Measurements from ENCODE around the gene FOXO3. TPM values are rescaled to one million over a fixed set of nuclear protein-coding genes. Genes with fewer than 3 reads are reported as not detected.

FOXO3 gene
- total and polyA plus RNA-seq, 2 donors from 2014 or later, result 9.4 to 76.1 TPM

DNA sequence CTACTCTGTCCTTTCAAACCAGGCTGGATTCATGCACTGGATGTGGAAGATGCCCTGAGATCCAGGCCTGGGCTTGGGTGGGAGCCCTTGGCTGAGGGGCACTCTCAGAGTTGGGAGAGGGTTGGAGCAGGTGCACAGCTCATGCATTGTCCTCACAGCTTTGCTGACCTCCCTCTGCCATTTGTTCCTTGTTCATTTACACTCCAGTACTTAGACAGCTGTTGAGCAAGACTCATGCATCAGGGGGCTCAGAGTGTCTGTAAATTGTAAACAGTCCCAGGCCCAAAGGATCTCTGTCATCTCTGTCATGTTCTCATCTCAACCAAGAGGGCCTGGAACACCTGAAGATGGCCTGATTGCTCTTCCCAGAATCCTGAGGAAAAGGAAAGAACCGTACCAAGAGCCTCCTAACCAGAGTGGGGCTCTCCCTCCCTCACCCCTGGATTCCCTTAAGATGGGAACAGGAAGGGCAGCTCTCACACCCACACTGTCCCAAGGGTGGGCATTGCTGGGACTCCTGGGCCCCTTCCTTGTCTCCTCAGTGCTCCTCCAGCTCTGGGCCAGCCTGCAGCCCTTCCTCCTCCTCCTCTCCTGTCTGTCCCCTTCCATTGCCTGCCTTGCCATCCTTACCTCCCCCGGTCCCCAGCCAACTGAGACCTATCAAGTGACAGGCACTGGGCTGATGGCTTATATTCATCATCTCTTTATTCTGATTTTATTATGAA, 132.9 kb downstream of the FOXO3 start:
- TF ChIP-seq, protein P1, sequence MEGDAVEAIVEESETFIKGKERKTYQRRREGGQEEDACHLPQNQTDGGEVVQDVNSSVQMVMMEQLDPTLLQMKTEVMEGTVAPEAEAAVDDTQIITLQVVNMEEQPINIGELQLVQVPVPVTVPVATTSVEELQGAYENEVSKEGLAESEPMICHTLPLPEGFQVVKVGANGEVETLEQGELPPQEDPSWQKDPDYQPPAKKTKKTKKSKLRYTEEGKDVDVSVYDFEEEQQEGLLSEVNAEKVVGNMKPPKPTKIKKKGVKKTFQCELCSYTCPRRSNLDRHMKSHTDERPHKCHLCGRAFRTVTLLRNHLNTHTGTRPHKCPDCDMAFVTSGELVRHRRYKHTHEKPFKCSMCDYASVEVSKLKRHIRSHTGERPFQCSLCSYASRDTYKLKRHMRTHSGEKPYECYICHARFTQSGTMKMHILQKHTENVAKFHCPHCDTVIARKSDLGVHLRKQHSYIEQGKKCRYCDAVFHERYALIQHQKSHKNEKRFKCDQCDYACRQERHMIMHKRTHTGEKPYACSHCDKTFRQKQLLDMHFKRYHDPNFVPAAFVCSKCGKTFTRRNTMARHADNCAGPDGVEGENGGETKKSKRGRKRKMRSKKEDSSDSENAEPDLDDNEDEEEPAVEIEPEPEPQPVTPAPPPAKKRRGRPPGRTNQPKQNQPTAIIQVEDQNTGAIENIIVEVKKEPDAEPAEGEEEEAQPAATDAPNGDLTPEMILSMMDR (IDR thresholded peaks at IDR 0.05; ENCODE audit: borderline replicate concordance, extremely low read depth, insufficient read depth), result no peak
- H3K4me3 ChIP-seq (ENCODE audit: low read length in 3 of 3), result no peak overlapping the region
- H3K27me3 ChIP-seq (ENCODE audit: control insufficient read depth, insufficient read depth, low read length), result no peaks in the 10 kb centered on the region
- FAIRE-seq, result no peak
- peaks cover 0 to 12% (median 5%) of the 10 kb centered on the region in 3 donors for H3K4me1 ChIP-seq (ENCODE audit: control insufficient read depth in 2 of 3, insufficient read depth in 2 of 3, low read depth in 1 of 3, low read length in 3 of 3)
- intact Hi-C loops (cut with DNase I), result no loop called here
- H3K36me3 ChIP-seq (ENCODE audit: control insufficient read depth in 2 of 3, insufficient read depth in 3 of 3, low read length in 3 of 3), result no peaks in the 10 kb centered on the region
- H3K27ac ChIP-seq (ENCODE audit: low read depth in 2 of 2, low read length in 2 of 2), result no peak overlapping the region
- no peak for DNase-seq
- no peaks in the 10 kb centered on the region for H3K9me3 ChIP-seq (ENCODE audit: control insufficient read depth in 2 of 3, insufficient read depth in 1 of 3, low read length in 3 of 3)
- no peak overlapping the region for H3K9ac ChIP-seq (ENCODE audit: low read length in 3 of 3)

DNA sequence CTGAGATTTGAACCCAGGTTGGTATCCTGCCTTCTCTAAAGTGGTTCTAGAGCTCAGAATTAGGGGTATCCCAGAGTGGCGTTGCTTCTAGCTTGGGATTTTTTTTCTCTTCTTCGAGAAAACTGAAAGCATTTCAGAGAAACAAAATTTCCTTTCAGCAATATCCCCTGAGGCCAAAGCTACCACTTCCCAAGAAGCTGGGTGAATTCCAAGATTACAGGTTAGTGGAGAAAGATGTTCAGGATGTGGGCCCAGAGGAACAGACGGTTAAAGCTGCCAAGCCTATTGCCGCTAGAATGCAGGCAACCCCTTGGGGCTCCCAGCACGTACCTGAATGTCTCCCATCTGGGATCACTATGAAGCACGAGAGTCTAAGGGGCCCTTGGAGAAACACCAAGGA, 134.1 kb downstream of the FOXO3 start:
- H3K9me3 ChIP-seq (ENCODE audit: control insufficient read depth in 2 of 3, insufficient read depth in 1 of 3, low read length in 3 of 3), result no peaks in the 10 kb centered on the region
- FAIRE-seq, result no peak

GRCh38 chr6:108697561-108698161, 136.9 kb downstream of the FOXO3 start:
- TF ChIP-seq, protein P1 (IDR thresholded peaks at IDR 0.05; ENCODE audit: borderline replicate concordance, extremely low read depth, insufficient read depth), result no peak

More for the DNA sequence above, 134.1 kb downstream of the FOXO3 start:
- intact Hi-C loops (cut with DNase I), result no loop called here
- no peak overlapping the region for H3K27ac ChIP-seq (ENCODE audit: low read depth in 2 of 2, low read length in 2 of 2)
- H3K36me3 ChIP-seq (ENCODE audit: control insufficient read depth in 2 of 3, insufficient read depth in 3 of 3, low read length in 3 of 3), result no peaks in the 10 kb centered on the region
- no peak for DNase-seq
- no peak overlapping the region for H3K4me3 ChIP-seq (ENCODE audit: low read length in 3 of 3)
- peaks cover 0 to under 1% (median 0%) of the 10 kb centered on the region in 3 donors for H3K4me1 ChIP-seq (ENCODE audit: control insufficient read depth in 2 of 3, insufficient read depth in 2 of 3, low read depth in 1 of 3, low read length in 3 of 3)
- H3K9ac ChIP-seq (ENCODE audit: low read length in 3 of 3), result no peak overlapping the region
- H3K27me3 ChIP-seq (ENCODE audit: control insufficient read depth, insufficient read depth, low read length), result no peaks in the 10 kb centered on the region
- TF ChIP-seq, protein P1 (IDR thresholded peaks at IDR 0.05; ENCODE audit: borderline replicate concordance, extremely low read depth, insufficient read depth), result no peak

More at GRCh38 chr6:108697561-108698161, 136.9 kb downstream of the FOXO3 start:
- Histone ChIP-seq H3K9ac (ENCODE audit: low read length in 3 of 3) (no peak overlapping the region), H3K36me3 (ENCODE audit: control insufficient read depth in 2 of 3, insufficient read depth in 3 of 3, low read length in 3 of 3) (no peaks in the 10 kb centered on the region), H3K27ac (ENCODE audit: low read depth in 2 of 2, low read length in 2 of 2) (no peak overlapping the region), H3K27me3 (ENCODE audit: control insufficient read depth, insufficient read depth, low read length) (no peaks in the 10 kb centered on the region), H3K4me3 (ENCODE audit: low read length in 3 of 3) (no peak overlapping the region), H3K9me3 (ENCODE audit: control insufficient read depth in 2 of 3, insufficient read depth in 1 of 3, low read length in 3 of 3) (peaks cover 0 to 12% (median 2%) of the 10 kb centered on the region in 3 donors), H3K4me1 (ENCODE audit: control insufficient read depth in 2 of 3, insufficient read depth in 2 of 3, low read depth in 1 of 3, low read length in 3 of 3) (no peaks in the 10 kb centered on the region)
- intact Hi-C loops (cut with DNase I), result no loop called here
- no peak for FAIRE-seq
- DNase-seq, result no peak
